Motor neuron (in vitro differentiated cells): Measurements from ENCODE around the gene PKN3. TPM values are rescaled to one million over a fixed set of nuclear protein-coding genes. Genes with fewer than 3 reads are reported as not detected.
"Not testable (repeated sequence)": the region's sequence is repeated elsewhere in the genome, so short reads cannot be mapped to it uniquely, and the experiment has no call there.

Experiments
- ATAC-seq, 8 experiments: fragments of 200-7000 bp; cut with Tn5 transposase; replicated peaks in 6 of 8; 2 replicates each; pipeline ENCODE4 v1.8.0; 2021; ENCODE audit warnings: mild to moderate bottlenecking in 8 of 8, moderate library complexity in 8 of 8
- H3K27ac ChIP-seq, 2 donors: fragments of 250-450 bp; sonication (Bioruptor Pico); 2 replicates each; pipeline ENCODE4 v1.9.0; 2021; ENCODE audit warnings: antibody characterized with exemption in 2 of 2, mild to moderate bottlenecking in 2 of 2, moderate library complexity in 1 of 2
- H3K4me1 ChIP-seq, 2 donors: fragments of 250-450 bp; sonication (Bioruptor Pico); replicated peaks in 1 of 2; 2 replicates each; pipeline ENCODE4 v1.6.1; 2021; ENCODE audit warnings: antibody characterized with exemption in 2 of 2, mild to moderate bottlenecking in 2 of 2, moderate library complexity in 1 of 2
- H3K4me3 ChIP-seq, 5 donors: fragments of 250-450 bp; sonication (Bioruptor Pico); 2 replicates each; pipeline ENCODE4 v1.9.0; 2021; ENCODE audit warnings: antibody characterized with exemption in 5 of 5, mild to moderate bottlenecking in 5 of 5, moderate library complexity in 4 of 5
- WGBS, 10 experiments: fragments of 450-650 bp; shearing (Covaris generic); methylation state at CpG; one replicate each; pipeline ENCODE4 v1.0.0; 2022; 5-methylcytosine and 5-hydroxymethylcytosine counted together
- in situ Hi-C, 9 experiments: fragments of 400-800 bp; cut with MboI; loops; one replicate each; pipeline ENCODE4 v1.15.0; 2021; ENCODE audit warnings: low sequenced_read_pairs in 9 of 9, low pct_unique_long_range_greater_than_20kb in 2 of 9; ENCODE audit not compliant: unreplicated experiment in 9 of 9
- total RNA-seq, 8 experiments: library from RNA; unstranded; fragments of 300-600 nt; gene quantifications; 2 replicates each; pipeline versions ENCODE4 v1.2.3 to v1.2.4, GENCODE V29; 2022

The PKN3 gene
- total RNA-seq, 8 experiments from 2014 or later: 0.07 to 7.3 (median 0.68) TPM

- peak in 3 of 8 experiments; percentile 48 to 58 (median 58) for ATAC-seq
- in situ Hi-C loops: no loop called here
- 0 to 30% (median 9%) methylated on average over 2 to 4 of the region's 15 CpGs; no CpG with 5 or more reads in 7 of the 10 experiments for WGBS, 10 experiments
- Histone ChIP-seq H3K27ac (peak overlapping the region; percentile 9 to 31), H3K4me3 (peak overlapping the region; percentile 11 to 47 (median 30)), H3K4me1 (peaks cover 7 to 32% of the 10 kb centered on the region in 2 donors)
Observed at GRCh38 chr9:128684325-128685199, 17.7 kb upstream of the PKN3 start.

DNA sequence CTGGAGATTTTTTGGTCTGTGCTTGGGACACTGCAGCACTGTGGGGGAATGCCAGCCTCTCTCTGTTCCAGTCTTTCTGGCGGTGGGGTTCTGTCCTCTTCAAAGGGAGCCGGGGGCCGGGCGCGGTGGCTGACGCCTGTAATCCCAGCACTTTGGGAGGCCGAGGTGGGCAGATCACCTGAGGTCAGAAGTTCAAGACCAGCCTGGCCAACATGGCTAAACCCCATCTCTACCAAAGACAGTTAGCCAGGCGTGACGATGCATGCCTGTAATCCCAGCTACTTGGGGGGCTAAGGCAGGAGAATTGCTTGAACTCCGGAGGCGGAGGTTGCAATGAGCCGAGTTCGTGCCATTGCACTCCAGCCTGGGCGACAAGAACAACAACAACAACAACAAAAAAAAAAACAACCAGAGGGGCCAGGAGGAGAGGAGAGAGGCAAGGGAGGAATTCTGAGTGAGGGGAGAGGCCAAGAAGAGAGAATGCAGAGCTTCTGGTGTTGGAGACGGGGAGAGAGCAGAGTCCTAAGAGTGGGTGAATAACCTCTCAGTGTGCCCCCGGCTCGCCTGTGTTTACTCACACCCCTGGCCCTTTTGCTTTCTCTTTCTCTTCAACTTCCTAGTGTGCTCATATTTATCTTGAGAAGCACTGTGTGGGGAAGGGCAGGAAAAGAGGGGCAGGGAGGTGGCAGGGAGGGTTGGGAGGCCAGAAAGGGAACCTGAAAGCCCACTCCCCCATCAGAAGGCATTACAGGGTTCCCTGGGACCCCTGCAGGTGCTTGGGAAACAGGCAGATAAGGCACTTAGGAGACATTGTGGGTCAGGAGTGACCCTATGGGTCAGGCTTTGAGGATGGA lies 16.4 kb upstream of the PKN3 start:
- Histone ChIP-seq H3K4me3 (no peak overlapping the region), H3K4me1 (peaks cover 9 to 32% of the 10 kb centered on the region in 2 donors), H3K27ac (peak overlapping the region in 1 of 2 donors; percentile 11)
- ATAC-seq: no peak
- 20 to 89% (median 56%) methylated on average over 1 to 11 of the region's 17 CpGs; no CpG with 5 or more reads in 6 of the 10 experiments for WGBS, 10 experiments
- in situ Hi-C loops: no loop called here

GRCh38 chr9:128687453-128687852 lies 14.8 kb upstream of the PKN3 start:
- Histone ChIP-seq H3K4me1 (peaks cover 19 to 35% of the 10 kb centered on the region in 2 donors), H3K27ac (no peak overlapping the region), H3K4me3 (no peak overlapping the region)
- in situ Hi-C loops: no loop called here
- WGBS, 10 experiments: 67 to 100% (median 80%) methylated on average over 2 to 3 of the region's 4 CpGs; no CpG with 5 or more reads in 3 of the 10 experiments
- no peak for ATAC-seq

- Histone ChIP-seq H3K4me1 (peaks cover 19 to 35% of the 10 kb centered on the region in 2 donors), H3K4me3 (peak within 1 kb of the TSS; percentile 63 to 100 (median 83)), H3K27ac (peak within 1 kb of the TSS; percentile 94 to 96)
- in situ Hi-C loops: no loop called here
- 0 to 71% (median 30%) methylated on average over 1 to 11 of the region's 93 CpGs; no CpG with 5 or more reads in 3 of the 10 experiments for WGBS, 10 experiments
- ATAC-seq: peak; percentile 67 to 91 (median 86)
Observed at GRCh38 chr9:128688501-128689292, 13.6 kb upstream of the PKN3 start, which contains the start of gene SET. Gene SET, plus strand, starts transcription at chr9:128689222. Its CDS starts 361 bp downstream, at chr9:128689583.

- no CpG with 5 or more reads among the region's 80 CpGs for WGBS, 10 experiments
- peaks cover 14 to 33% of the 10 kb centered on the region in 2 donors for H3K4me1 ChIP-seq
- H3K4me3 ChIP-seq: peak overlapping the region; percentile 63 to 100 (median 83)
- peak overlapping the region; percentile 94 to 96 for H3K27ac ChIP-seq
- ATAC-seq: peak; percentile 10 to 53 (median 48)
- in situ Hi-C loops: no loop called here
Observed at GRCh38 chr9:128689293-128689774, 13.0 kb upstream of the PKN3 start.

- WGBS, 10 experiments: 0% methylated on average over 2 to 7 of the region's 83 CpGs; no CpG with 5 or more reads in 4 of the 10 experiments
- H3K4me1 ChIP-seq: peaks cover 12 to 26% of the 10 kb centered on the region in 2 donors
- in situ Hi-C loops: no loop called here
- peak overlapping the region; percentile 94 to 96 for H3K27ac ChIP-seq
- H3K4me3 ChIP-seq: peak overlapping the region; percentile 63 to 100 (median 83)
- ATAC-seq: peak in 7 of 8 experiments; percentile 0 to 23 (median 5)
Observed at GRCh38 chr9:128689820-128690683, 12.3 kb upstream of the PKN3 start.

- 0 to 33% (median 10%) methylated on average over 2 to 5 of the region's 5 CpGs; no CpG with 5 or more reads in 1 of the 10 experiments for WGBS, 10 experiments
- peak overlapping the region; percentile 94 to 96 for H3K27ac ChIP-seq
- peak overlapping the region; percentile 63 to 100 (median 83) for H3K4me3 ChIP-seq
- H3K4me1 ChIP-seq: peaks cover 12 to 20% of the 10 kb centered on the region in 2 donors
- no peak for ATAC-seq
- in situ Hi-C loops: no loop called here
Observed at GRCh38 chr9:128690684-128691034, 11.6 kb upstream of the PKN3 start.

DNA sequence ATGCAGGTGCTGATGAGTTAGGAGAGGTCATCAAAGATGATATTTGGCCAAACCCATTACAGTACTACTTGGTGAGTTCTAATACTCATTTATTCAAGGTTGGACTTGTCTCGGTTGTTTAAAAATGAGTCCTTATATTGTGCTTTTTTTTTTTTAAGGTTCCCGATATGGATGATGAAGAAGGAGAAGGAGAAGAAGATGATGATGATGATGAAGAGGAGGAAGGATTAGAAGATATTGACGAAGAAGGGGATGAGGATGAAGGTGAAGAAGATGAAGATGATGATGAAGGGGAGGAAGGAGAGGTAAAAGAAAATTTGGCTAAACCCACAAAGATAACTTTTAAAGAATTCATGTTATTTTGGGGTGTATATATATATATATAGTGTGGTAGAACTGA lies 8.6 kb upstream of the PKN3 start:
- WGBS, 10 experiments: 75 to 100% (median 93%) methylated on average over 2 to 3 of the region's 3 CpGs; no CpG with 5 or more reads in 1 of the 10 experiments
- ATAC-seq, in situ Hi-C loops, H3K27ac ChIP-seq, H3K4me3 ChIP-seq: not testable (repeated sequence)
- H3K4me1 ChIP-seq: peaks cover 4 to 12% of the 10 kb centered on the region in 2 donors

- in situ Hi-C loops: no loop called here
- WGBS, 10 experiments: 79 to 100% (median 88%) methylated on average over 3 to 6 of the region's 6 CpGs
- Histone ChIP-seq H3K4me1 (peaks cover 4 to 12% of the 10 kb centered on the region in 2 donors), H3K4me3 (no peak overlapping the region), H3K27ac (no peak overlapping the region)
- ATAC-seq: no peak
Observed at GRCh38 chr9:128694344-128694743, 8.0 kb upstream of the PKN3 start.

GRCh38 chr9:128696923-128697707 lies 5.2 kb upstream of the PKN3 start:
- Histone ChIP-seq H3K4me1 (no peaks in the 10 kb centered on the region), H3K4me3 (no peak overlapping the region), H3K27ac (no peak overlapping the region)
- WGBS, 10 experiments: 60 to 100% (median 92%) methylated on average over 2 to 5 of the region's 8 CpGs
- in situ Hi-C loops: no loop called here
- no peak for ATAC-seq
